HepG2 (cell line): ENCODE results near the gene GJD3. TPM values are rescaled to one million over a fixed set of nuclear protein-coding genes. Genes with fewer than 3 reads are reported as not detected.

Experiments
- GATAD2A ChIP-seq: IDR thresholded peaks from 2 replicates; pipeline ENCODE4 v1.6.1; 2016
- KDM2A ChIP-seq: sonication (generic); formaldehyde crosslinking; IDR thresholded peaks from 2 replicates; pipeline ENCODE4 v1.4.0; 2020; ENCODE audit warnings: low read depth, missing genetic modification reagents, borderline replicate concordance
- LCORL ChIP-seq, 2 experiments: fragments of 450-650 bp in 1 of 2; sonication (generic) in 1 of 2; formaldehyde crosslinking in 1 of 2; IDR thresholded peaks; 2 replicates each; pipeline versions ENCODE4 v1.5.0 to v1.6.1; 2017 to 2020; ENCODE audit warnings: antibody characterized with exemption in 1 of 2, missing genetic modification reagents in 1 of 2
- MED13 ChIP-seq: sonication (generic); formaldehyde crosslinking; IDR thresholded peaks from 2 replicates; pipeline ENCODE4 v1.5.0; 2020; ENCODE audit warnings: missing genetic modification reagents
- MEF2D ChIP-seq: sonication (generic); formaldehyde crosslinking; IDR thresholded peaks from 2 replicates; pipeline ENCODE4 v1.5.1; 2020; ENCODE audit warnings: mild to moderate bottlenecking, missing genetic modification reagents
- MIXL1 ChIP-seq: IDR thresholded peaks from 2 replicates; pipeline ENCODE4 v1.6.1; 2016
- NFKBIZ ChIP-seq: IDR thresholded peaks from 2 replicates; pipeline ENCODE4 v1.6.1; 2018; ENCODE audit warnings: missing genetic modification reagents, missing compliant biosample characterization
- REPIN1 ChIP-seq: sonication (generic); formaldehyde crosslinking; IDR thresholded peaks from 2 replicates; pipeline ENCODE4 v1.8.0; 2022; ENCODE audit warnings: missing genetic modification reagents, low read depth, mild to moderate bottlenecking, borderline replicate concordance
- SOX5 ChIP-seq: IDR thresholded peaks from 2 replicates; pipeline ENCODE4 v1.6.1; 2016; ENCODE audit warnings: borderline replicate concordance
- SRSF4 ChIP-seq: fragments of 200-400 bp; formaldehyde crosslinking; IDR thresholded peaks from one replicate; pipeline ENCODE4 v1.6.1; 2018; ENCODE audit warnings: mild to moderate bottlenecking, low read depth, low read length, moderate library complexity; ENCODE audit not compliant: poor library complexity, severe bottlenecking
- STAG1 ChIP-seq: sonication (generic); formaldehyde crosslinking; IDR thresholded peaks from 2 replicates; pipeline ENCODE4 v1.4.0; 2020; ENCODE audit warnings: missing genetic modification reagents
- TEAD3 ChIP-seq: optimal IDR thresholded peaks from 2 replicates; pipeline ENCODE3; 2016; ENCODE audit warnings: borderline replicate concordance
- YY1 ChIP-seq: IDR thresholded peaks from 2 replicates; pipeline ENCODE4 v1.6.1; 2011; ENCODE audit warnings: low read length, low read depth, moderate library complexity, mild to moderate bottlenecking; ENCODE audit not compliant: insufficient read depth, insufficient replicate concordance
- ZNF350 ChIP-seq: sonication (generic); formaldehyde crosslinking; IDR thresholded peaks from 2 replicates; pipeline ENCODE4 v1.4.0; 2020; ENCODE audit warnings: mild to moderate bottlenecking, low read depth, missing genetic modification reagents, borderline replicate concordance
- ZNF572 ChIP-seq: sonication (generic); formaldehyde crosslinking; IDR thresholded peaks from 2 replicates; pipeline ENCODE4 v1.5.1; 2020; ENCODE audit warnings: mild to moderate bottlenecking, missing genetic modification reagents
- polyA plus RNA-seq, 8 experiments: library from polyadenylated mRNA; depleted of rRNA in 3 of 8; stranded (reverse) in 7 of 8; unstranded in 1 of 8; fragments of >200 nt; fragmentation: Illumina TruSeq in 4 of 8; extraction: Trizol in 4 of 8; gene quantifications; 2 replicates each; pipeline versions ENCODE4 v1.2.1 to v1.2.3, GENCODE V29; 2011 to 2016; ENCODE audit warnings: low read depth in 4 of 8, missing spikeins in 1 of 8, mixed read lengths in 1 of 8; ENCODE audit not compliant: insufficient read depth in 1 of 8
- total RNA-seq, 5 experiments: library from RNA; depleted of rRNA; stranded (reverse); fragments of >200 nt; fragmentation: Illumina TruSeq; extraction: Trizol; gene quantifications; 2 replicates each; pipeline ENCODE4 v1.2.3, GENCODE V29; 2016; ENCODE audit warnings: low read depth in 1 of 5
- TF ChIP-seq, protein P1 (sequence below): sonication (generic); formaldehyde crosslinking; IDR thresholded peaks from 2 replicates; pipeline ENCODE4 v1.4.0; 2020; ENCODE audit warnings: missing genetic modification reagents
- TF ChIP-seq, protein P2 (sequence below): sonication (generic); formaldehyde crosslinking; IDR thresholded peaks from 2 replicates; pipeline ENCODE4 v1.8.0; 2023; ENCODE audit warnings: mild to moderate bottlenecking, missing genetic modification reagents
- TF ChIP-seq, protein P3 (sequence below): sonication (generic); formaldehyde crosslinking; IDR thresholded peaks from 2 replicates; pipeline ENCODE4 v1.5.0; 2020; ENCODE audit warnings: missing genetic modification reagents, mild to moderate bottlenecking, borderline replicate concordance
- TF ChIP-seq, protein P4 (sequence below): sonication (generic); formaldehyde crosslinking; IDR thresholded peaks from 2 replicates; pipeline ENCODE4 v1.4.0; 2020; ENCODE audit warnings: missing genetic modification reagents
- TF ChIP-seq, protein P5 (sequence below): IDR thresholded peaks from 2 replicates; pipeline ENCODE4 v1.6.1; 2016; ENCODE audit warnings: missing genetic modification reagents, missing compliant biosample characterization

Gene GJD3
- total and polyA plus RNA-seq, 2 of the 13 experiments (the other 11 are each of a cell fraction or from before 2014, with no cell fraction given), result not detected

DNA sequence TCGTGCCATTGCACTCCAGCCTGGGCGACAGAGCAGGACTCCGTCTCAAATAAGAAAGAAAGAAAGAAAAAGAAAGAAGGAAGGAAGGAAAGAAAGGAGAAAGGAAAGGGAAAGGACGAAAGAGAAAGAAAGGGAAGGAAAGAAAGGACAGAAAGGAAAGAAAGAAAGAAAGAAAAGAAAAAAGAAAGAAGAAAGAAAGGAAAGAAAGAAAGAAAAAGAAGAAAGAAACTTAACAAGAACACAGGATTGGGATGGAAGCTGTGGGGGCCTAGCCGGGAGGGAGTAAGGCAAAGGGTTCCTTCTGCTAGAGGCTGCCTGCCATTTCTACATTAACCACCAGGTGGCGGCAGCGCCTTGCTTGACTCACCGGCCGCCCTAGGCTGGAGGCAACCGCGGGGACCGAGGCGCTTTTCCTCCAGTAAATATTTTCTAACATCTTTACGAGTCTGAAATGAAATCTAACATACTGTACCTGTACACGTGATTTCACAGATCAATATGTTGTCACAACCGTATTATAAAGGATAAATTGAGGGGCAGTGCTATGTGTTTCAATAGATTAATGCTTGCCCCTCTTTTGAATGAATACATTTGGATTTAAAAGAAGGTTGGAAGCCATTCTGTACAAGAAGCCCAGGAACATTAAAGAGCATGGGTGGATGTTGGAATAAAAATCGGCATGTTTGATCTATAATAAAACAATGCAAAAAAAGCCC lies 6.1 kb downstream of the GJD3 start (continued):
- TF ChIP-seq LCORL (IDR thresholded peaks at IDR 0.05), result no peak
- 0 out of 2 replicates have a peak, but pooled peaks have one; percentile 42 for TF ChIP-seq LCORL (CRISPR knock-in tag; IDR thresholded peaks at IDR 0.05)
- TF ChIP-seq NFKBIZ (CRISPR knock-in tag), result 0 out of 2 replicates have a peak, but pooled peaks have one; percentile 59
- TF ChIP-seq, protein P1, sequence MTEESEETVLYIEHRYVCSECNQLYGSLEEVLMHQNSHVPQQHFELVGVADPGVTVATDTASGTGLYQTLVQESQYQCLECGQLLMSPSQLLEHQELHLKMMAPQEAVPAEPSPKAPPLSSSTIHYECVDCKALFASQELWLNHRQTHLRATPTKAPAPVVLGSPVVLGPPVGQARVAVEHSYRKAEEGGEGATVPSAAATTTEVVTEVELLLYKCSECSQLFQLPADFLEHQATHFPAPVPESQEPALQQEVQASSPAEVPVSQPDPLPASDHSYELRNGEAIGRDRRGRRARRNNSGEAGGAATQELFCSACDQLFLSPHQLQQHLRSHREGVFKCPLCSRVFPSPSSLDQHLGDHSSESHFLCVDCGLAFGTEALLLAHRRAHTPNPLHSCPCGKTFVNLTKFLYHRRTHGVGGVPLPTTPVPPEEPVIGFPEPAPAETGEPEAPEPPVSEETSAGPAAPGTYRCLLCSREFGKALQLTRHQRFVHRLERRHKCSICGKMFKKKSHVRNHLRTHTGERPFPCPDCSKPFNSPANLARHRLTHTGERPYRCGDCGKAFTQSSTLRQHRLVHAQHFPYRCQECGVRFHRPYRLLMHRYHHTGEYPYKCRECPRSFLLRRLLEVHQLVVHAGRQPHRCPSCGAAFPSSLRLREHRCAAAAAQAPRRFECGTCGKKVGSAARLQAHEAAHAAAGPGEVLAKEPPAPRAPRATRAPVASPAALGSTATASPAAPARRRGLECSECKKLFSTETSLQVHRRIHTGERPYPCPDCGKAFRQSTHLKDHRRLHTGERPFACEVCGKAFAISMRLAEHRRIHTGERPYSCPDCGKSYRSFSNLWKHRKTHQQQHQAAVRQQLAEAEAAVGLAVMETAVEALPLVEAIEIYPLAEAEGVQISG (CRISPR knock-in tag), result peak; percentile 86
- TF ChIP-seq STAG1 (CRISPR knock-in tag), result peak; percentile 97
- TF ChIP-seq, protein P2, sequence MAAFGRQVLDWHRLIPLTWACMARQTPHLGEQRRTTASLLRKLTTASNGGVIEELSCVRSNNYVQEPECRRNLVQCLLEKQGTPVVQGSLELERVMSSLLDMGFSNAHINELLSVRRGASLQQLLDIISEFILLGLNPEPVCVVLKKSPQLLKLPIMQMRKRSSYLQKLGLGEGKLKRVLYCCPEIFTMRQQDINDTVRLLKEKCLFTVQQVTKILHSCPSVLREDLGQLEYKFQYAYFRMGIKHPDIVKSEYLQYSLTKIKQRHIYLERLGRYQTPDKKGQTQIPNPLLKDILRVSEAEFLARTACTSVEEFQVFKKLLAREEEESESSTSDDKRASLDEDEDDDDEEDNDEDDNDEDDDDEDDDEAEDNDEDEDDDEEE (CRISPR knock-in tag), result no peak
- TF ChIP-seq KDM2A, result peak; percentile 85; the same call in 1 of the 2 replicates
- 0 out of 2 replicates have a peak, but pooled peaks have one; percentile 15 for TF ChIP-seq MIXL1
- peak; percentile 29; the same call in 1 of the 2 replicates for TF ChIP-seq ZNF350 (CRISPR knock-in tag)
- TF ChIP-seq, protein P3, sequence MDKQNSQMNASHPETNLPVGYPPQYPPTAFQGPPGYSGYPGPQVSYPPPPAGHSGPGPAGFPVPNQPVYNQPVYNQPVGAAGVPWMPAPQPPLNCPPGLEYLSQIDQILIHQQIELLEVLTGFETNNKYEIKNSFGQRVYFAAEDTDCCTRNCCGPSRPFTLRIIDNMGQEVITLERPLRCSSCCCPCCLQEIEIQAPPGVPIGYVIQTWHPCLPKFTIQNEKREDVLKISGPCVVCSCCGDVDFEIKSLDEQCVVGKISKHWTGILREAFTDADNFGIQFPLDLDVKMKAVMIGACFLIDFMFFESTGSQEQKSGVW, result no peak
- TF ChIP-seq, protein P4, sequence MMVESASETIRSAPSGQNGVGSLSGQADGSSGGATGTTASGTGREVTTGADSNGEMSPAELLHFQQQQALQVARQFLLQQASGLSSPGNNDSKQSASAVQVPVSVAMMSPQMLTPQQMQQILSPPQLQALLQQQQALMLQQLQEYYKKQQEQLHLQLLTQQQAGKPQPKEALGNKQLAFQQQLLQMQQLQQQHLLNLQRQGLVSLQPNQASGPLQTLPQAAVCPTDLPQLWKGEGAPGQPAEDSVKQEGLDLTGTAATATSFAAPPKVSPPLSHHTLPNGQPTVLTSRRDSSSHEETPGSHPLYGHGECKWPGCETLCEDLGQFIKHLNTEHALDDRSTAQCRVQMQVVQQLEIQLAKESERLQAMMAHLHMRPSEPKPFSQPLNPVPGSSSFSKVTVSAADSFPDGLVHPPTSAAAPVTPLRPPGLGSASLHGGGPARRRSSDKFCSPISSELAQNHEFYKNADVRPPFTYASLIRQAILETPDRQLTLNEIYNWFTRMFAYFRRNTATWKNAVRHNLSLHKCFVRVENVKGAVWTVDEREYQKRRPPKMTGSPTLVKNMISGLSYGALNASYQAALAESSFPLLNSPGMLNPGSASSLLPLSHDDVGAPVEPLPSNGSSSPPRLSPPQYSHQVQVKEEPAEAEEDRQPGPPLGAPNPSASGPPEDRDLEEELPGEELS (CRISPR knock-in tag), result 0 out of 2 replicates have a peak, but pooled peaks have one; percentile 15
- TF ChIP-seq ZNF572, result 0 out of 2 replicates have a peak, but pooled peaks have one; percentile 58
- peak; percentile 56 for TF ChIP-seq TEAD3
- peak; percentile 59 for TF ChIP-seq YY1
- 0 out of 2 replicates have a peak, but pooled peaks have one; percentile 27 for TF ChIP-seq REPIN1 (CRISPR knock-in tag)
- TF ChIP-seq, protein P5, sequence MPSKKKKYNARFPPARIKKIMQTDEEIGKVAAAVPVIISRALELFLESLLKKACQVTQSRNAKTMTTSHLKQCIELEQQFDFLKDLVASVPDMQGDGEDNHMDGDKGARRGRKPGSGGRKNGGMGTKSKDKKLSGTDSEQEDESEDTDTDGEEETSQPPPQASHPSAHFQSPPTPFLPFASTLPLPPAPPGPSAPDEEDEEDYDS, result peak; percentile 26; the same call in 1 of the 2 replicates
- TF ChIP-seq GATAD2A (CRISPR knock-in tag), result 0 out of 2 replicates have a peak, but pooled peaks have one; percentile 31
- no peak for TF ChIP-seq SRSF4
- TF ChIP-seq MEF2D, result 0 out of 2 replicates have a peak, but pooled peaks have one; percentile 27
- no peak for TF ChIP-seq MED13 (CRISPR knock-in tag)
- TF ChIP-seq SOX5 (CRISPR knock-in tag), result peak; percentile 42; the same call in 1 of the 2 replicates
